GM12878 (cell line): ENCODE data around the gene DIABLO. TPM values are rescaled to one million over a fixed set of nuclear protein-coding genes. Genes with fewer than 3 reads are reported as not detected.

Experiments used
- ATAC-seq: fragments of 200-7000 bp; cut with Tn5 transposase; 3 replicates; pipeline ENCODE4 v1.9.1; 2020; ENCODE audit warnings: mild to moderate bottlenecking, moderate library complexity
- BruUV-seq: library from RNA; stranded (reverse); fragments of 400-500 nt; replicated peaks from 2 replicates; lab custom pipeline; 2021; lab: Mats Ljungman, UMichigan
- CTCF ChIA-PET: fragments of 300-600 bp; sonication (Branson Sonifier 250); formaldehyde crosslinking; extraction: SDS; loops from one replicate; lab custom pipeline; 2021; ENCODE audit warnings: inconsistent platforms; lab: Yijun Ruan, JAX
- POLR2A ChIA-PET: fragments of 350-600 bp; formaldehyde crosslinking; extraction: SDS; loops from one replicate; lab custom pipeline; 2021; ENCODE audit warnings: inconsistent platforms; lab: Charles Lee
- RAD21 ChIA-PET: fragments of 300-600 bp; sonication (Branson Sonifier 250); formaldehyde crosslinking; loops from one replicate; lab custom pipeline; 2023; ENCODE audit warnings: antibody characterized with exemption; ENCODE audit not compliant: unreplicated experiment; lab: Charles Lee
- SMC1A ChIA-PET: fragments of 300-600 bp; sonication (Branson Sonifier 250); formaldehyde crosslinking; loops from one replicate; lab custom pipeline; 2023; ENCODE audit not compliant: unreplicated experiment, uncharacterized antibody; lab: Charles Lee
- DNase-seq: peaks from one replicate; pipeline ENCODE4 v3.0.0-alpha.2; 2011; ENCODE audit warnings: low read depth, low spot score
- FAIRE-seq: peaks from 3 replicates; lab custom pipeline; 2011; peaks lifted over from hg19 to GRCh38; lab: Jason Lieb, UNC
- H2AFZ ChIP-seq: 2 replicates; pipeline ENCODE4 v1.6.0; 2011; ENCODE audit warnings: low read depth, low read length, control low read depth; ENCODE audit not compliant: control insufficient read depth
- H3K27ac ChIP-seq: 2 replicates; pipeline ENCODE4 v1.5.1; 2011; ENCODE audit warnings: control low read depth; ENCODE audit not compliant: control insufficient read depth, insufficient read depth
- H3K27me3 ChIP-seq, 2 experiments: replicated peaks in 1 of 2; 2 replicates each; pipeline versions ENCODE4 v1.6.0 to v1.6.1; 2011; ENCODE audit warnings: low read length in 1 of 2; ENCODE audit not compliant: control insufficient read depth in 2 of 2, insufficient read depth in 2 of 2
- H3K36me3 ChIP-seq, 2 experiments: 2 replicates each; pipeline ENCODE4 v1.5.1; 2011; ENCODE audit warnings: low read length in 1 of 2; ENCODE audit not compliant: control insufficient read depth in 2 of 2, insufficient read depth in 2 of 2
- H3K4me1 ChIP-seq: 2 replicates; pipeline ENCODE4 v1.6.1; 2011; ENCODE audit warnings: mild to moderate bottlenecking, low read length, moderate library complexity, mixed read lengths; ENCODE audit not compliant: control insufficient read depth, insufficient read depth
- H3K4me2 ChIP-seq: 2 replicates; pipeline ENCODE4 v1.6.0; 2011; ENCODE audit warnings: control low read depth; ENCODE audit not compliant: control insufficient read depth, insufficient read depth
- H3K4me3 ChIP-seq: fragments of 200-600 bp; sonication (generic); 2 replicates; pipeline ENCODE4 v1.5.1; 2016
- H3K79me2 ChIP-seq: 2 replicates; pipeline ENCODE4 v1.6.0; 2011; ENCODE audit warnings: low read length; ENCODE audit not compliant: control insufficient read depth, insufficient read depth
- H3K9ac ChIP-seq: 2 replicates; pipeline ENCODE4 v1.8.0; 2011; ENCODE audit warnings: low read length, control low read depth, mixed read lengths; ENCODE audit not compliant: control insufficient read depth, insufficient read depth
- H3K9me3 ChIP-seq: replicated peaks from 3 replicates; pipeline ENCODE4 v1.5.1; 2011; ENCODE audit warnings: mild to moderate bottlenecking, low read length; ENCODE audit not compliant: control insufficient read depth, insufficient read depth
- H4K20me1 ChIP-seq: 2 replicates; pipeline ENCODE4 v1.6.0; 2011; ENCODE audit not compliant: control insufficient read depth, insufficient read depth
- HCFC1 ChIP-seq: fragments of 150-350 bp; IDR thresholded peaks from 2 replicates; pipeline ENCODE4 v1.6.1; 2014; ENCODE audit warnings: low read length
- POLR2A ChIP-seq: IDR thresholded peaks from 2 replicates; pipeline ENCODE4 v1.6.1; 2011; ENCODE audit warnings: low read depth, mild to moderate bottlenecking, low read length
- SUZ12 ChIP-seq: fragments of 200-600 bp; sonication (generic); IDR thresholded peaks from one replicate; pipeline ENCODE4 v1.6.1; 2018; ENCODE audit warnings: antibody characterized with exemption, mild to moderate bottlenecking; ENCODE audit not compliant: unreplicated experiment
- TARDBP ChIP-seq: IDR thresholded peaks from 2 replicates; pipeline ENCODE4 v1.6.1; 2016; ENCODE audit warnings: borderline replicate concordance
- WGBS: methylation state at CpG from one replicate; pipeline ENCODE4 v1.1.6; 2016; ENCODE audit warnings: low lambda C conversion rate; ENCODE audit not compliant: insufficient replicate concordance, insufficient coverage; ENCODE audit errors: missing lambda C conversion rate; 5-methylcytosine and 5-hydroxymethylcytosine counted together
- in situ Hi-C: fragments of 300-500 bp; cut with MboI; formaldehyde crosslinking; loops from 9 replicates; pipeline ENCODE4 v1.14.3; 2018; ENCODE audit warnings: mixed read lengths
- intact Hi-C: fragments of 100-400 bp; cut with micrococcal nuclease; formaldehyde crosslinking; loops from one replicate; pipeline ENCODE4 v1.14.2; 2022; ENCODE audit not compliant: unreplicated experiment
- polyA plus RNA-seq, 11 experiments: library from polyadenylated mRNA; depleted of rRNA in 4 of 11; unstranded in 6 of 11; stranded (reverse) in 5 of 11; fragments of >200 nt; fragmentation: Nextera tagmentation in 4 of 11; fragmentation: Illumina TruSeq in 1 of 11; extraction: Ambion mirVana in 4 of 11; extraction: Trizol in 1 of 11; gene quantifications; 1 replicate in 1 of 11; 2 replicates in 10 of 11; pipeline versions ENCODE4 v1.2.1 to v1.2.3, GENCODE V29; 2011 to 2016; ENCODE audit warnings: inconsistent platforms in 2 of 11, missing spikeins in 2 of 11, low read depth in 1 of 11
- total RNA-seq, 4 experiments: library from RNA; depleted of rRNA in 3 of 4; stranded (reverse); fragments of >200 nt in 3 of 4; fragmentation: Illumina TruSeq in 1 of 4; extraction: Trizol in 1 of 4; gene quantifications; 2 replicates each; pipeline versions ENCODE4 v1.2.1 to v1.2.3, GENCODE V29; 2013 to 2021

DIABLO gene
- total and polyA plus RNA-seq, 10 of the 15 experiments (the other 5 are each of a cell fraction or from before 2014, with no cell fraction given) = 18.3 to 69.9 (median 46.2) TPM

GRCh38 chr12:122205053-122205925, 20.6 kb downstream of the DIABLO start:
- ChIA-PET RAD21 (no interaction called here), POLR2A (no interaction called here)
- BruUV-seq = no TSS peak

GRCh38 chr12:122204167-122205052, 21.4 kb downstream of the DIABLO start:
- peak overlapping the region; percentile 68 for H3K4me2 ChIP-seq
- ChIA-PET POLR2A (no interaction called here), SMC1A (no interaction called here), CTCF (interaction anchor here (2.3 kb wide), 1 partner anchor 14 kb away, joined by 5 read pairs; no protein-coding TSS in a partner anchor), RAD21 (interaction anchor here (0.6 kb wide), 1 partner anchor 15 kb away, joined by 3 read pairs; no protein-coding TSS in a partner anchor)
- 10% methylated on average over 63 of the region's 71 CpGs for WGBS
- ATAC-seq (peak; percentile 11), DNase-seq (no peak), FAIRE-seq (no peak)
- TF ChIP-seq TARDBP = no peak
- TF ChIP-seq SUZ12 = peak; percentile 97
- no TSS peak for BruUV-seq
- H3K9me3 ChIP-seq = no peaks in the 10 kb centered on the region; the same call in 2 of the 3 replicates
- no peak overlapping the region for H2AFZ ChIP-seq
- no peaks in the 10 kb centered on the region for H3K4me1 ChIP-seq
- no peak overlapping the region for H3K9ac ChIP-seq
- H3K4me3 ChIP-seq = no peak overlapping the region; the same call in 1 of the 2 replicates
- H3K27ac ChIP-seq = no peak overlapping the region
- in situ Hi-C loops (no loop called here), intact Hi-C loops (no loop called here)
- no peaks in the 10 kb centered on the region for H3K79me2 ChIP-seq
- no peaks in the 10 kb centered on the region; the same call in 1 of the 2 replicates for H4K20me1 ChIP-seq
- peaks cover 6 to 11% of the 10 kb centered on the region in 2 experiments; a peak in 3 of 4 replicates for H3K36me3 ChIP-seq
- peaks cover 0 to 5% of the 10 kb centered on the region in 2 experiments; a peak in 3 of 4 replicates for H3K27me3 ChIP-seq

More at GRCh38 chr12:122205053-122205925, 20.6 kb downstream of the DIABLO start:
- DNase-seq (no peak), FAIRE-seq (no peak), ATAC-seq (peak; percentile 6; the same call in 2 of the 3 replicates)
- in situ Hi-C loops = no loop called here
- H3K79me2 ChIP-seq = no peaks in the 10 kb centered on the region
- ChIA-PET SMC1A (no interaction called here), CTCF (interaction anchor here (0.6 to 2.3 kb wide), 4 partner anchors 15 to 511 kb away, joined by 3 to 5 read pairs (median 3); no protein-coding TSS in a partner anchor)
- no peak overlapping the region for H2AFZ ChIP-seq
- no peaks in the 10 kb centered on the region; the same call in 2 of the 3 replicates for H3K9me3 ChIP-seq
- H3K27ac ChIP-seq = no peak overlapping the region
- H3K4me1 ChIP-seq = no peaks in the 10 kb centered on the region
- H3K36me3 ChIP-seq = peaks cover 6 to 11% of the 10 kb centered on the region in 2 experiments; a peak in 3 of 4 replicates
- H3K9ac ChIP-seq = no peak overlapping the region
- WGBS = 48% methylated on average over 23 of the region's 23 CpGs
- peaks cover 0 to 5% of the 10 kb centered on the region in 2 experiments; a peak in 3 of 4 replicates for H3K27me3 ChIP-seq
- no peaks in the 10 kb centered on the region; the same call in 1 of the 2 replicates for H4K20me1 ChIP-seq
- no peak overlapping the region for H3K4me2 ChIP-seq
- intact Hi-C loops = no loop called here
- peak; percentile 65 for TF ChIP-seq POLR2A
- no peak for TF ChIP-seq HCFC1
- H3K4me3 ChIP-seq = no peak overlapping the region
